Fibroblast of skin of left quadriceps (primary cell): ENCODE data around the gene TMEM143.
"Not testable (repeated sequence)": the region's sequence is repeated elsewhere in the genome, so short reads cannot be mapped to it uniquely, and the experiment has no call there.

Experiments used
- DNase-seq, 2 experiments: peaks; one replicate each; pipeline ENCODE4 v3.0.0-alpha.2; 2013; ENCODE audit warnings: low read depth in 2 of 2

The TMEM143 gene

DNA sequence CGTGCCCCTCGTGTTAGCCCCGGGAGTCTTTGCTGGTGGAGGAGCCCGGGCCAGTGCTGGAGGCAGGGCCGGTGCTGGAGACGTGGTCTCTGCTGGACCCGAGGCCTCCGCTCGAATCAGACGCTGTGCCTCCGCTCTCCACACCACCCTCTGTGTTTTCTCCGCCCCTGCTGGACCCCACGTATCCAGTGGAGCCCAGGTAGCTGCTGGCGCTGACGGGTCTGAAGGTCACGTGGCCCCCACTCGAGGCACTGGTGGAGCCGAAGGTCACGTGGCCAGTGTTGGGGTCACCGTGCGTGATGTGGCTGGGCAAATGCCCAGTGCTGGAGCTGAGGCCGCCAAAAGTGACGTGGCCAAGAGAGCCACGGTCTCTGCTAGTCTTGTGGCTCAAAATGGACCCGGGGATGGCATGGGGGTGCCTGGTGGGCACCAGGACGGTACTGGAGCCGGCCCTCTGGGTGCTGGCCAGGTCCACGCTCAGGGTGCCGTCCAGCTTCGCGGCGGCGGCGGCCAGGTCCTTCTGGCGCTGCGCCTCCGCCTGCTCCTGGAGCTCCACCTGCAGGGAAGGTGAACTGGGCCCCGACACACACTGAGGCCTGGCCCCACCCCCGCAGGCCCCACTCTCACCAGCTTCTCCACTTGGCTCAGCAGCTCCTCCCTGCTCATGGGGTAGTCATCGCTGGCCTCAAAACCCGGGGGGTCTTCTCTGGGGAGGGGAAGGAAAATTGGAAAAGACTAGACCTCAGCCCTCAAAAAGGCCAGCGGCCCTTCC is 66.6 kb downstream of the TMEM143 start:
- DNase-seq, result no peak

GRCh38 chr19:48295458-48295857 is 68.3 kb downstream of the TMEM143 start:
- no peak for DNase-seq

DNA sequence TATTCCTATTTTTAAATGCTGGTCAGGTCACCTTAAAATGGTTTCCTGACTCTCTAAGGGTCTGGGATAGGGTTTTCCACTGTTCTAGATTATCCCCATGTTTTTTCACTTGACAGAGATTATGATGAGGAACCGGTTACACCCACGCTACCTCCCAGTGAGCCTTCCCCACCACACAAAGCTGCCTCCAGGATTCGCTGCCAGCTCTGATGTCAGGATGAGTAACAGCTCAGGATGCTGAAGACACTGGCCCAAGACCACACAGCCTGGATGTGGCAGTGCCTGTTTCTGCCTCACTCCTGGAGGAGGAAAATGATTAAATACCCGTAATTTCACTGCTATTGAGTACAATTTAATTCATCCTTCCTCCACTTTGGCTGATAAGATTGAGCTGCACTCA is 70.9 kb downstream of the TMEM143 start:
- DNase-seq, result peak in 1 of 2 experiments; percentile 57

DNA sequence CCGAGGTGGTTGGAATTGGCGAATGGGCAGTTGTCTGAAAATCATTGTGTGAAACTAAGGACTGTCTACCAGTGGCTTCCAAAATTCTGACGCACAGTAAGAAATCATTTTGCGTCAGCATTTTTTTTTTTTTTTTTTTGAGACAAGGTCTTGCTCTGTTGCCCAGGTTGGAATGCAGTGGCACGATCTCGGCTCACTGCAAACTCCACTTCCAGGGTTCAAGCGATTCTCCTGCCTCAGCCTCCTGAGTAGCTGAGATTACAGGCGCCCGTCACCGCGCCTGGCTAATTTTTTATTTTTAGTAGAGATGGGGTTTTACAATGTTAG is 72.3 kb downstream of the TMEM143 start:
- DNase-seq, result not testable (repeated sequence)

GRCh38 chr19:48290771-48291488 is 72.8 kb downstream of the TMEM143 start:
- peak; percentile 68 to 72 for DNase-seq

- no peak for DNase-seq
Observed at GRCh38 chr19:48290401-48290770, 73.4 kb downstream of the TMEM143 start.

GRCh38 chr19:48287748-48288147 is 76.0 kb downstream of the TMEM143 start:
- no peak for DNase-seq

GRCh38 chr19:48284896-48285295 is 78.8 kb downstream of the TMEM143 start:
- DNase-seq, result no peak

DNA sequence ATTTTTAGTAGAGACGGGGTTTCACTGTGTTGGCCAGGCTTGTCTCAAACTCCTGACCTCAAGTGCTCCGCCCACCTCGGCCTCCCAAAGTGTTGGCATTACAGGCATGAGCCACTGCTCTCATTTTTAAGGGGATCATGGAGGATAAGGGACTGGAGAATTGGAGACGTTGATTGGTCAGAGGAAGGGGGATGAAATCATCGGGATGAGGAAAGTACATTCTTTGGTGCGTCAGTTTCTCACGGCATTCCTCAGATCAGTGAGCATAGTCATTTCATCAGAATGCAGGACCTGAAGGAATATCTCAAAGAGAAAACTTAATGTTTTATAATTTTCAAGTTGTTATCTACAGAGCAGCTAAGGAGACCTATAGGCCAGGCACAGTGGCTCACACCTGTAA is 79.8 kb downstream of the TMEM143 start:
- peak; percentile 67 to 74 for DNase-seq
